Neural cell (in vitro differentiated cells): ENCODE results near the gene STAM2. TPM values are rescaled to one million over a fixed set of nuclear protein-coding genes. Genes with fewer than 3 reads are reported as not detected.

Experiments used
- H2AFZ ChIP-seq: fragments of 200-600, 300-800 bp; sonication (generic), shearing (Covaris generic); 2 replicates; pipeline ENCODE4 v1.6.0; 2014; ENCODE audit warnings: low read depth, mild to moderate bottlenecking, antibody characterized with exemption, low read length, moderate library complexity
- H3F3A ChIP-seq: fragments of 200-600 bp; shearing (Covaris generic); 2 replicates; pipeline ENCODE4 v1.6.1; 2016; ENCODE audit warnings: mild to moderate bottlenecking, moderate library complexity, mixed read lengths, antibody characterized with exemption, low read length; ENCODE audit not compliant: insufficient read depth, poor library complexity, severe bottlenecking
- H3K27ac ChIP-seq: fragments of 200-600, 300-800 bp; sonication (generic), shearing (Covaris generic); 2 replicates; pipeline ENCODE4 v1.5.1; 2014; ENCODE audit warnings: mild to moderate bottlenecking, low read length, moderate library complexity
- H3K27me3 ChIP-seq: fragments of 300-800, 200-600 bp; sonication (generic), shearing (Covaris generic); 2 replicates; pipeline ENCODE4 v1.6.0; 2014; ENCODE audit warnings: mild to moderate bottlenecking, low read depth, low read length, moderate library complexity; ENCODE audit not compliant: insufficient read depth
- H3K36me3 ChIP-seq: fragments of 300-800, 200-600 bp; sonication (generic), shearing (Covaris generic); 2 replicates; pipeline ENCODE4 v1.5.1; 2014; ENCODE audit warnings: mild to moderate bottlenecking, antibody characterized with exemption, low read length, moderate library complexity; ENCODE audit not compliant: insufficient read depth
- H3K4me2 ChIP-seq: fragments of 300-800, 200-600 bp; sonication (generic), shearing (Covaris generic); 2 replicates; pipeline ENCODE4 v1.6.0; 2014; ENCODE audit warnings: mild to moderate bottlenecking, low read length
- H3K4me3 ChIP-seq: fragments of 300-800, 200-600 bp; sonication (generic), shearing (Covaris generic); 2 replicates; pipeline ENCODE4 v1.5.1; 2014; ENCODE audit warnings: mild to moderate bottlenecking, low read length, moderate library complexity
- H3K79me2 ChIP-seq: fragments of 200-600 bp; shearing (Covaris generic); replicated peaks from 2 replicates; pipeline ENCODE4 v1.6.0; 2014; ENCODE audit warnings: mild to moderate bottlenecking, low read length, moderate library complexity; ENCODE audit not compliant: insufficient read depth
- H3K9ac ChIP-seq: fragments of 300-800, 200-600 bp; sonication (generic), shearing (Covaris generic); 2 replicates; pipeline ENCODE4 v1.6.1; 2016; ENCODE audit warnings: mild to moderate bottlenecking, low read length, mixed read lengths
- H3K9me2 ChIP-seq: fragments of 200-600 bp; shearing (Covaris generic); 2 replicates; pipeline ENCODE4 v1.6.1; 2016; ENCODE audit warnings: mild to moderate bottlenecking, low read length, mixed read lengths; ENCODE audit not compliant: insufficient read depth
- H3K9me3 ChIP-seq: fragments of 200-600, 300-800 bp; sonication (generic), shearing (Covaris generic); 2 replicates; pipeline ENCODE4 v1.6.1; 2016; ENCODE audit warnings: mild to moderate bottlenecking, mixed run types, low read length, moderate library complexity, mixed read lengths
- H4K20me1 ChIP-seq: fragments of 200-600 bp; shearing (Covaris generic); 2 replicates; pipeline ENCODE4 v1.6.1; 2016; ENCODE audit warnings: mild to moderate bottlenecking, mixed run types; ENCODE audit not compliant: insufficient read depth
- CTCF ChIP-seq: fragments of 450-650 bp; IDR thresholded peaks from 2 replicates; pipeline ENCODE4 v1.5.1; 2014; ENCODE audit warnings: antibody characterized with exemption, mild to moderate bottlenecking, moderate library complexity; ENCODE audit not compliant: poor library complexity, severe bottlenecking
- EP300 ChIP-seq: fragments of 450-650 bp; conservative IDR thresholded peaks from 2 replicates; pipeline ENCODE4 v1.6.1; 2014; ENCODE audit warnings: antibody characterized with exemption, mild to moderate bottlenecking, moderate library complexity; ENCODE audit not compliant: poor library complexity, severe bottlenecking
- EZH2 ChIP-seq: fragments of 200-600, 300-800 bp; shearing (Covaris generic), sonication (generic); IDR thresholded peaks from 2 replicates; pipeline ENCODE4 v1.6.1; 2014; ENCODE audit warnings: antibody characterized with exemption, low read length, borderline replicate concordance, mild to moderate bottlenecking; ENCODE audit not compliant: insufficient read depth, poor library complexity, severe bottlenecking
- MXI1 ChIP-seq: fragments of 450-650 bp; conservative IDR thresholded peaks from 2 replicates; pipeline ENCODE4 v1.6.1; 2014; ENCODE audit warnings: antibody characterized with exemption, mild to moderate bottlenecking; ENCODE audit not compliant: poor library complexity, severe bottlenecking
- POLR2AphosphoS5 ChIP-seq: IDR thresholded peaks from 2 replicates; pipeline ENCODE4 v1.6.1; 2012
- RAD21 ChIP-seq: fragments of 450-650 bp; conservative IDR thresholded peaks from 2 replicates; pipeline ENCODE4 v1.6.1; 2014; ENCODE audit warnings: antibody characterized with exemption, mild to moderate bottlenecking, moderate library complexity
- REST ChIP-seq: IDR thresholded peaks from 2 replicates; pipeline ENCODE4 v1.6.1; 2012; ENCODE audit warnings: borderline replicate concordance
- SMC3 ChIP-seq: fragments of 450-650 bp; conservative IDR thresholded peaks from 2 replicates; pipeline ENCODE4 v1.6.1; 2014; ENCODE audit warnings: antibody characterized with exemption, mild to moderate bottlenecking, moderate library complexity; ENCODE audit not compliant: poor library complexity
- TAF1 ChIP-seq: IDR thresholded peaks from 2 replicates; pipeline ENCODE4 v1.6.1; 2012; ENCODE audit warnings: low read depth
- polyA plus RNA-seq: library from polyadenylated mRNA; depleted of rRNA; stranded (reverse); fragments of >200 nt; gene quantifications from 2 replicates; pipeline ENCODE4 v1.2.3, GENCODE V29; 2014

STAM2 gene
- polyA plus RNA-seq, 1 donor from 2014 or later: 47.5 TPM

GRCh38 chr2:152084076-152084475 lies 91.5 kb downstream of the STAM2 start:
- no peaks in the 10 kb centered on the region for H3K9me2 ChIP-seq
- H3K4me3 ChIP-seq: no peak overlapping the region
- H3K9ac ChIP-seq: no peak overlapping the region
- TF ChIP-seq CTCF (no peak), EZH2 (no peak), TAF1 (no peak), SMC3 (no peak), RAD21 (no peak), EP300 (no peak), REST (no peak), MXI1 (no peak), POLR2AphosphoS5 (no peak)
- H4K20me1 ChIP-seq: no peaks in the 10 kb centered on the region
- no peak overlapping the region for H3K4me2 ChIP-seq
- no peaks in the 10 kb centered on the region for H3K79me2 ChIP-seq
- no peak overlapping the region for H3K27ac ChIP-seq
- H3F3A ChIP-seq: no peaks in the 10 kb centered on the region
- H3K36me3 ChIP-seq: no peaks in the 10 kb centered on the region
- H2AFZ ChIP-seq: no peak overlapping the region
- no peaks in the 10 kb centered on the region for H3K9me3 ChIP-seq
- H3K27me3 ChIP-seq: no peaks in the 10 kb centered on the region

GRCh38 chr2:152083202-152083875 lies 92.2 kb downstream of the STAM2 start:
- Histone ChIP-seq H3K79me2 (no peaks in the 10 kb centered on the region), H3K4me2 (no peak overlapping the region), H3K4me3 (no peak overlapping the region), H2AFZ (no peak overlapping the region), H3K36me3 (no peaks in the 10 kb centered on the region), H4K20me1 (no peaks in the 10 kb centered on the region), H3K27ac (no peak overlapping the region), H3K27me3 (no peaks in the 10 kb centered on the region), H3K9me2 (no peaks in the 10 kb centered on the region), H3F3A (no peaks in the 10 kb centered on the region), H3K9me3 (no peaks in the 10 kb centered on the region), H3K9ac (no peak overlapping the region)
- TF ChIP-seq RAD21 (no peak), CTCF (no peak), POLR2AphosphoS5 (no peak), SMC3 (no peak), MXI1 (no peak), TAF1 (no peak), REST (no peak), EP300 (no peak)
